Glomerular endothelial cell (primary cell): Measurements from ENCODE around the gene MATN1. TPM values are rescaled to one million over a fixed set of nuclear protein-coding genes. Genes with fewer than 3 reads are reported as not detected.

ENCODE experiments used
- DNase-seq: peaks from one replicate; pipeline ENCODE4 v3.0.0-alpha.2; 2011; ENCODE audit warnings: low read depth, low spot score; ENCODE audit errors: extremely low read depth
- total RNA-seq: library from RNA; depleted of rRNA; stranded (reverse); fragments of >200 nt; gene quantifications from 2 replicates; pipeline ENCODE4 v1.2.3, GENCODE V29; 2015

The MATN1 gene
- total RNA-seq, 1 donor from 2014 or later, result not detected

DNA sequence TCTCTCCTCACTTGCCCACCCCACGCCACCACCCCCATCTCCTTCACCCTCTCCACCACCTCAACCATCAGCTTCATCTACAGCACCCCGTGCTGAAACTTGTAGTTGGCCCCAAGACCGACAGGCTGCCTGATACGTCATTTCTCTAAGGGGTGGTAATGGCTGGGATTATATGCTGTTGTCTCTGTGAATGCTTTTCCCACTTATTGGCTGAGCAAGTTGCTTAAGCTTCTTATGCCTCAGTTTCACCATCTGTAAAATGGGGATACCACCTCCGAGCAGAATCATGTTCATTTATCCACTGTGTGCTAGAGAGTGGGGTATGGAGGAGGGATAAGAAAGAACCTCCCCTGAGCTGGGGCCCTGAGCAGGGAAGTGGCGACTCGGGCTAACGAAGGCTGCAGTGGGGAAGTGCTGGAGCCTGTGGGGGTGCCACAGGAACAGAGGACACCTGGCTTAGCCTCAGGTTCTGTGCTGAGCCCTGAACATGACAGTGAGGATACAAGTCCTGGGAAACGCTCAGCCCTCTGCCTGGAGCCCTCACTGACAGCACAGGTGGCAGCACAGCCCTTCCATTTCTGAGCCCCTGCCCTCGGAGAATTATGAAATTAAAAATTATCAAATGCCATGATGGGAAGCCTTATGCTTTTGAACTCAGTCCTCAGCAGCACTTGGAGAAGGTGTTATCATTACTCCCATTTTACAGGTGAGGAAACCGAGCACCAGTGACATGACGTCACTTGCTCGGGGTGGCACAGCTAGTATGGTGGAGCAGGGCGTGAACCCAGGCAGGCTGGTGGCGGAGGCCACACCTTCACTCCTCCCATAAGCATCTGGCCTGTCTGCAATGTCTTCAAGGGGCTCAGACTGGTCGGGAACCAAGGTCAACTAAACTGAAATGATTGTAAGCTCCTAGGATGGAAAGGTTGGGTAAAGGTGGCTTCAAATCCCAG lies 2.8 kb downstream of the MATN1 start:
- no peak for DNase-seq

DNA sequence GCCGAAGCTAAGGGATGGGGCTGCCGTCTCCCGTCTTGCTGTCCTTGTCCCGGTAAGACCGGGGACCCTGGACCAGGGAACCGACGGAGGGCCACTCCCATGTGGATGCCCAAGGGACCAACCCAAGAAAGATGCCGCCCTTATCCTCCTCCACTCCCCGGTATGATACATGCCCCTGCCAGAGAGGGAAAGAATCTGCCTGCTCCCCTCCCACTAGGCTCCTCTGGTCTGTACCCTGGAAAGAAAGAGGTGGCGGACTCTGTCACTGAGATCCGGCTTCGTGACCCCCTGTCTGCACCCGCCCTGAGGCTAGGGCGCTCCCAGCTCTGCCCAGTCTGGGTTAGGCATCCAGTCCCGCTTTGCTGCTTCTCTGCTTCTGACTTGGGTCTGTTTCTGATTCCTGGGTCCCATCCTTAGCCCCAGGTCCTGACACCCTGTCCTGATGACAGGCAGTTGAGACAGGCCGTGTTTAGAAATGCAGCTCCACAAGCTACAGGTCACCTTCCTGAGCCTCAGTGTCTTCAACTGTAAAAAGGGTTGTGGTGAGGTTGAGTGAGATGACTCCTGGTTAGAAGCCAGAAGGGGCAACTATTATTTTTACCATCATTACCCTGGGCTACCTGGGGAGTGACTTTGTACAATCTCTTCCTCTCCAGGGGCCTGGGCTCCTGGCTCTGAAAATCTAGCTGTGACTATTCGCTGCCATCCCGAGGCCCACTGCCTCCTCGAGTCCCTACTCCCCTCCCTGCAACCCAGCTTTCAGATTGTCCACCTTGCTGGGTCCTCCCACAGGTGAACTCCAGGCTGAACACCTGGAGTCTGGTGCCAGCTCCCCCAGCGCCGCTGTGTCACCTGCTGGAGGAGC lies 3.7 kb downstream of the MATN1 start:
- DNase-seq, result no peak

DNA sequence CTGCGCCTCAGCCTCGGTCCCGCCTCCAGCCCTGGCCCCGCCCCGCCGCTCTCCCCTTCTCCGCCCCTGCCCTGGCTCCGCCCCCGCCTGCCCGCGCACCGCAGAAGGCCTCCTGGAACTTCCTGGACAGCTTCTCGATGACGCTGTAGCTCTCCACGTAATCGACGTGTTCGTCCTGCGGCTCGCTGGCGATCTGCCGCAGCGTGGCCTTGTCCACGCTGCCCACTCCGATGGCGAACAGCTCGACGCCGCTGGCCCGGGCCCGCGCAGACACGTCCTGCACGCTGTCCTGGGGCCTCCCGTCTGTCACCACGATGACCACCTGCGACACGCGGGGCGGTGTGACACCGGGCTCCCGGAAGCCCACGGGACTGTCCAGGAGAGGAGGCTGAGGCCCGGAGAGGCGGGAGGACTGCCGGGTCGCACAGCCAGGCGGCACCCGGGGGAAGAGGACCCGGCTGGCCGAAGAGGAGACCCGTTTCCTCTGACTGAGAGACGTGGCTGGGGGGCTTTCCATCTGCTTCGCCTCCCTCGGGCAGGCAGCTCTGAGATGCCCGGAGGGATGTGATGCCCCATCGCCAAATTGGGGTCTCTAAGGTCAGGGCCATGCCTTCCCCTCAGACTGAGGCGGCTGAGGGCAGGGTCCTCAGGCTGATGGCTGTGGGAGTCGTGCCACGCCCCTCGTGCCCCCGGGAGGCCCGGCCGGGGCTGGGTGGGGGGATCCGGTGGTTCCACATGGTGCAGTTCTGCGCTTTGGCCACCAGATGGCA lies 4.6 kb downstream of the MATN1 start:
- DNase-seq, result peak; percentile 66

DNA sequence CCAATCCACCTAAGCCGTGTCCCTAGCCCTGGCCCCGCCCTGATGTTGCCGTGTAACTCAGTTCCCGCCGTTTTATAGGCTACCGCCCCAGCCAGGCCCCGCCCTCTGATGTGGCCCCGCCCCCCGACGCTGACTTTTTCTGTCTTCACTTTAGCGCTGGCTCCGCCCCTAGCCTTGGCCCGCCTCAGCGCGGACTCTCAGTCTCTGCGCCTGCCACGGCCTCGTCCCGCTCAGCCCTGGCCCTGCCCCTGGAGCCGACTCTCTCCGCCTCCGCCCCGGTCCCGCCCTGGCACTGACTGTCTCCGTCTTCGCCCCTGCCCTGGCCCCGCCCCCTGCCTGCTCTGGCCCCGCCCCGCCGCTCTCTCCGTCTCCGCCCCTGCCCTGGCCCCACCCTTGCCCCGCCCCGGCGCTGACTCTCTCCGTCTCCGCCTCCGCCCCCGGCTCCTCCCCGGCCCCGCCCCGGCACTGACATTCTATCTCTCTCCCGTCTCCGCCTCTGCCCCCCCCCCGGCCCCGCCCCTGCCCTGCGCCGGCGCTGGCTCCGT lies 5.2 kb downstream of the MATN1 start:
- DNase-seq, result peak; percentile 66

DNA sequence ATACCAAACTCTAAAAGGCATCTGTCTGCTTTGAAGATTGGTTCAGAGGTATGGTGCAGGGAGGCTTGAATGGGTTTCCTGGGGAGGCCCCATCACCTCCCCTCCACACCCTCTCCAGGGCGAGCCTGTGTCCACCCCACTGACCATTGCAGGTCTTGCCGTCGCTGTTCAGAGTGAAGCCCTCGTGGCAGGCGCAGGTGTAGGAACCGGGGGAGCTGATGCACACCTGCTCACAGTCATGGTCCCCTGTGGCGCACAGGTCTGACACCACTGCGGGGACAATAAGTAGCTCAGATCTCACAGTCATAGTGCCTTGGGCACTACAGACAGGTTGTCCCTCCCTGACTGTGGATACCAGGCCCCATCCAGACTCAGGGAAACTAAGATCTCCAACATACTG lies 6.7 kb downstream of the MATN1 start:
- DNase-seq, result no peak

DNA sequence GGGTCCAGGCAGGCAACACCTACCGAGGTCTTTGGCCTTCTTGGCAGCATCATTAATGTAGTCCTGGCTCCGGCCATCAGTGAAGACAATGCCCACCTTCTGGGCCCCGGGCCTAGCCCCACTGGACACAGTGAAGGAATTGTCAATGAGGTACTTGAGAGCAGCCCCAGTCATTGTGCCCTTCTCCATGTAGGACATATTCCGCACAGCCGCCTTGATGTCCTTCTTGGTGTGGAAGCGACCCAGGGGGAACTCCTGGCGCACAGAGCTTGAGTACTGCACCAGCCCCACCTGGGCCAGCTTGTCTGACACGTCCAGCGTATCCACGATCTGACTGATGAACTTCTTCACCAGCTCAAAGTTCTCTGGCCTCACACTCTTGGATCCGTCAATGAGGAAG lies 7.5 kb downstream of the MATN1 start:
- DNase-seq, result no peak

DNA sequence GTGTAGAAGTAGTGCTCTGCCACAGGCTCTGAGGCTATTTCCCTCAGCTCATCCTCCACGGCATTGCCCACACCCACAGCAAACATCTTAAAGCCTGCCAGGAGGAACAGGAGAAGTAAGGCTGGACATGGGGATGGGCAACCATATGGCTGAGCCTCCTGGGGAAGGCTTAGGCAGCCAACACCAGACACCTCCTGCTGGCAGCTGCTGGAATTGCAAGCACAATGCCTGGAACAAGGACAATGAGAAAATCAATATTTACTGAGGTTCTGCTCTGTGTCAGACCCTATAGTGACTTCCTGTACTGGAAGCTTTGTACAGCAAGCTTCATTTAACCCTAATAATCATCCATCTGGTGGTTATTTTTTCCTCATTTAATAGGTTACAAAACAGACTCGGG lies 8.2 kb downstream of the MATN1 start:
- no peak for DNase-seq

DNA sequence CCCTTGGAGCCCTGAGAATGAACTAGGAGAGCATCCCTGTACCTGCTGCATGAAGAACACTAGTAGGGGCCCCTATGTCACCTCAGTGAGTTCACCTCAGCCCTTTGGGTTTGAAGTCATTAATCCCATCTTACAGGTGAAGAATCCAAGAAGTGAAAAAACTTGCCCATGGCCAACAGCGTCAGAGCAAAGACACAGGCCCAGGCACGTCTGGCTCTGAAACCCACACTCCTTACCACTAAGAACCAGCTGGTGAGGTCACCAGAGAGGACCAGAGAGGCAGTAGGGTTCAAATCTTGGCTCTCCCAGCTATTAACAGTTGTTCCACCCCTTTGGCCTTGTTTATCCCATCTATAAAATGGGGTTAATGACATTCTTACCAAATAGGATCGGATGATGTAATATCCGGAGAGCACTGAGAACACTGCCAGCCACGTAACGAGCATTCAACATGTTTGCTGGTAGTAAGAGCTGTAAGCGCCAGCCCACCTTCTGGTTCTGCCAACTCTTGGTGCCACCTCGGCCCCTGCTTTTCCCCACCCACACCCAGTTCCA lies 8.8 kb downstream of the MATN1 start:
- no peak for DNase-seq

DNA sequence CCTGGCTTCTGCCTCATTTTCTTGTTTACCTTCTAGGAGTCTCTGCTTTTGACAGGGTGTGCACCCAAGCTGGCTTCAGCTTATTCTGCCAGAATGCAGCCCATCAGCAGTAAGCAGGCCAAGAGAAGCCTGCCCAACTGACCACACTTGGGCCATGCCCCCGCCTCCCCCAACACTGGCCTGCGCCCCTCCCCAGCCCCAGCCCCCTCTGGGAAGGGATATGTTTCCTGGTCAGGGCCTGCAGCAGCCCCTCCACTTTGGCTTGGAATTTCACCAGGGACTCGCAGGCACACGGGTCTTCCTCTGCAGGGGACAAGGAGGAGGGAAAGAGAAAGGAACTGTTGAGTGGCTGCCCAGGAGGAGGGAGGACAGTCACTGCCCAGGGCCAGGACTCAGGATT lies 9.4 kb downstream of the MATN1 start:
- DNase-seq, result no peak

DNA sequence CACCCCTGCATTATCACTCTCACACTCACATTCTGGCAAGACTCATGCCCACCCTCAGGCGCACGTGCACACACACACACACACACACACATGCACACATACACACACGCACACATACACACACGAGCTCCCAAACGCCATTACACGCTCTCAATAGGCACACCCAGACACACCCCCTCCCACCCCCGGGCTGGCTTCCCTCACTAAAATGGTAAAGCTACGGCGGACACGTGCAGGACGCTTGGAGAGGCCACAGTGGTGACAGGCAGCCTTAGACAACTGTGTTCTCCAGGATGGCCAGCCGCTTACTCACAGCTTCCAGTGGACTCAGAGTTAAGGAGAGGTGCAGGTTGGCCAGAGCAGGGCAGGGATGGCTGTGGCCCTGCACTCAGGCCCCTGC lies 10.1 kb downstream of the MATN1 start:
- no peak for DNase-seq

DNA sequence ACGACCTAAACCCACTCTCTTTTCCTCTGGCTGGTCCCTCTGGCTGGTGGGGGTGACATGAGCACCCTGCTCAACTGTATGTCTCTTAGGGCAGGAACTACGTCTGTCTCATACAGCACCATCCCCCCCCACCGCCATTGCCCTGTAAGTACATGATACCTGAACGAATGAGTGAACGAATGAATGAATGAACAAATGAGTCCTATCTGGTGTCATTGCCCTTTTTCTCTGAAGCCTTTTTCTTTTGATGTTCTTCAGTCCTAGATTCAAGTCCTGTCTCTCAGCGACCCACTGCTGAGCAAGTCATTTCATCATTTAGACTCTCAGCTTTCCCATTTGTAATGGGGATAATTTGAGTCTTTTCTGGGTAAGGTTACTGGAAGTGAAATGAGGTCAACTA lies 10.8 kb downstream of the MATN1 start:
- no peak for DNase-seq

DNA sequence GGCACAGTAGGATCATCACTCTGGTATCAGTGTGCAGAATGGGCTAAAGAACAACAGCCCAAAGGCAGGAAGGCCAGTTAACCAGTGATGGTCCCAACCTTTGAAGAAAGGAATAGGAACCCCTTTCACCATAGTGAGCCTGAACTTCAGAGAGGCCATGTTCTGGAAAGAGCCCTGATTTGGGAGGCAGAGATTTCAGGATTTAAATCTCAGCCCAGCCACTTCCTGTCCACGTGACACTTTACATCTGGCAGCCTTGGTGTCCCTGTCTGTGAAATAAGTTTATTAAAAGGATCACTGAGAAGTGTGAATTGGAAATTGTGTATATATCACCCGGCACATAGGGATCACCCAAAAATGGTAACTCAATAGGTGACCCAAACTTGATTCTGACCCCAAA lies 13.0 kb downstream of the MATN1 start:
- no peak for DNase-seq

DNA sequence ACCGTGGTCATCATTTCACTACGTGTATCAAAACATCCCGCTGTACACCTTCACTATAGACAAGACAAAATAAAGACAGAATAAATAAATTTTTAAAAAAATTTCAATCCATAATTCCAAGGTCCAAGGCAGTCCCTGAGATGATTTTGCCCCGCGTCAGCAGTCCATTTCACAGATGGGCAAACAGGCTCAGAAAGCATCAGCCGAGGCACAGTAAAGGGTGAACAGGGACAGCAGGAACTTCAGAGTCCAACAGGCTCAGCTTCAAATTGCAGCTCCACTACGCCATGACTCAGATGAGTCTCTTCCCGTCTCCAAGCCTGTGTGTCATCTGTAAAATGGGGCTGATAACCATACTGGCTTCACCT lies 15.0 kb downstream of the MATN1 start:
- DNase-seq, result no peak

DNA sequence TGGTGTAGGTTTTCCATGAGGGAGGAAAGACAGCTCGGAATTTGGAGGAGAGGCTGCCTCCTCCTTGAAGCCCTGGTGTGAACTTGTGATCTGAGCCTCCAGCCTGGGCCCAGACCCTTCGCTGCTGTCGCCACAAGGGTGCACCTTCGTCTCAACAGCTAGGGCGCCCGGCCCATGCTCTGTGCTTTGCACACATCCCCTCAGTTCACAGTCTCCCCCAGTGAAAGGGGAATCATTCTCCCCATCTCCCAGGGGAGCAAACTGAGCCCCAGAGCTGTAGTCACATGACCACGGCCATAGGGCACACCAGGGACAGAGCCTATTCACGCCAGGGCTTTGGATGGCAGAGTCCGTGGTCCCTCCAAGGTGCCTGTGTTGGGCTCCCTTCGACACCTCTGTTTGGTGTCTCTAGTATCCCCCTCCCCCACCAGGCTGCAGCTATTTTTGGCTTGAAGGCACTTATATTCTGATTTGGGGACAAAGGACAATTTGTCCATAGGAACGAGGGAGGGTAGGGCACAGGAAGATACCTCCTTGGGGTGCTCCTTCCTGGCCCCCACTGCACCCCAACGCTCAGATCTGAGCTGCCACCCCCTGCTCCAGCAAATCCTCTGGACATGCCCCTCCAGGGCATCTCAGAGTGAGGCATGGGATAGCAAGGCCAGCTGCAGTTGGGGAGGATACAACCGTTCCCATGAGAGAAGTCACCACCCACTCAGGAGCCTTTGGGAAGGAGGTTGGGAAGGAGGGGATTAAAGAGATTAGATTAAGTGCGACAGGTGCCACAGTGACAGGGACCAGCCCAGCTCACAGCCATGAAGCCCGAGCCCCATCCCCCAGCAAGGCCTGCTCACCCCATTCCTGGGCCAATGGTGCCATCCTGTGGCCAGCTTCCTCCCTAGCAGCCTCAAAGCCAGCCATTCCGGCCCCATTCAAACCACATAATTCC lies 15.7 kb downstream of the MATN1 start:
- DNase-seq, result no peak

DNA sequence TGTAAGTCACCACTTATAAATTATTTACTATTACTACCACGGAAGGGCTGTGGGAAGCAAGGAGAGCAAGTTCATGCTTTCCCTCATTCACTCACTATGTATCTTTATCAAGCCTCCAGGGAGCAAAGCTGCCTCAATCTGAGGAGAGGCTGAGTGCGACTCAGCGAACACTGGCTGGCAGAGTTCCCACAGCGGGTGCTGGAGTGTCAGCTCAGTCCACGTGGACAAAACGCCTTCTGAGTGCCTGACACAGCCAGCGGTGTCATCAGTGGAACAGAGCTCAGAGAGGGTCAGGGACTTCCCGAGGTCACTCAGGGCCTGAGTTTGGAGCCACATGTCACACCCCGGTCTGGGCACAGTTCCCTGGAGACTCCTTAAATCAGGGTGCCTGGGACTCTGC lies 16.9 kb downstream of the MATN1 start:
- no peak for DNase-seq

DNA sequence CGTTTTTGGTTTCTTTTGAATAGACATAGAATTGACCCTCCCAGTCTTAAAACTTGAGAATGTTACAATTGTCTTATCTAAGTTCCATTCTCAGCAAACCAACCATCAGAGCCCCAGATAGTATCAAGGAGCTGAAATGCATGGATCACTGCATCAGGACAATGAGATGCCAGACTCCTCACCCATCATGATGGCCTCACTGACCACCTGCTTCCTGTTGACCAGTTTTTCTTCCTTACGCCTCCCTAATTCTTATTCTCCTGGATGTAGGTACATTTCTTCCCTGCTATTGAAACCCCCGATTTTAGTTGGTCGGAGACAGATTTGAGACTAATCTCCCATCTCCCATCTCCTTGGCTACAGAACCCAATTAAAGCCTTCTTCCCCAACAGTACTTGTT lies 17.7 kb downstream of the MATN1 start:
- no peak for DNase-seq

DNA sequence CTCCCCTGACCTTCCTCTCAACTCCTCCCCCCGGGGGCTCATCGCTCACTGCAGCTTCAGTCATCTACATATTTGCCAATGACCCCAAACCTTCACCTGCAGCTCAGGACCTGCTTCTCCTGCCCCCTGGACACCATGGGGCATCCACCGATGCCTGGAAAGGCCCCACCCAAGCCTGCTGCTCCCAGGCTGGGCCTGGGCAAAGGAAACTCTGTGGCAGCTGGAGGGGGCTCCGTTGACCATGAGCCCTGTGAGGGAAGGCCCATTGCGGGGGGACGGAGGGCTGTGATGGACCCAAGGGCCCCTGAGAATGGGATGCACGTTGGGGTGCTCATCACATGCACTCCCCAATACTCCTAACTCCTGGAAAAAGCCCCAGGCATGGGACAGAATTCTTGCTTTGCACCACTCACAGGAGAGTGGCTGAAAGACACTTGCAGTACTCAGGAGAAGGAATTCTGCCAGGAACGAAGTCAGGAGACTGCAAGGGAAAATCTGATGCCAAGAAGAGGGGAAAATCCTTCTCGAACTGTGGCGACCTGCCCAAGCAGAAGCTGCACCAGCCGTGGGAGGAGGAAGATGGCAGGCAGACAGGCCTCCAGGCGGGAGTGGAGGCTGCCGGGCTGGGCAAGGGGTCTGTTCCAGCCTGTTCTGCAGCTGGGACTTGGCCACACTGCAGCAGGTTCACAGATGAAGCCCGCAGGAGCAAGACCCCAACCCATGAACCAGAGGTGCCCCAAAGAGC lies 18.4 kb downstream of the MATN1 start:
- no peak for DNase-seq

DNA sequence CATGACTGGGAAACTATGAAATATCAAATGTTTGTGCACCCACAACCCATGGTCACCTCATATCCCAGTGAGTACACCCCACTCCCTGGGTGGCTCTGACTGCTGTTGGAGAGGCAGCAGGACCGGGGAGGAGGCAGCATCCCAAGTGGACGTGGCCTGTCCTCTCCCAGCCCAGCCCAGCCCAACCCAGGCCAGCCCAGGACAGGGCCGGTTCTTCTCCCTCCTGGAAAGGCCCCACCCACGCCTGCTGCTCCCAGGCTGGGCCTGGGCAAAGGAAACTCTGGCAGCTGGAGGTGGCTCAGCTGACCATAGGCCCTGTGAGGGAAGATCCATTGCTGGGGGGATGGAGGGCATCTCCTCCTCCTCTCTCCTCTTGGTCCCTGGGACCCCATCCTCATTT lies 19.1 kb downstream of the MATN1 start:
- no peak for DNase-seq

DNA sequence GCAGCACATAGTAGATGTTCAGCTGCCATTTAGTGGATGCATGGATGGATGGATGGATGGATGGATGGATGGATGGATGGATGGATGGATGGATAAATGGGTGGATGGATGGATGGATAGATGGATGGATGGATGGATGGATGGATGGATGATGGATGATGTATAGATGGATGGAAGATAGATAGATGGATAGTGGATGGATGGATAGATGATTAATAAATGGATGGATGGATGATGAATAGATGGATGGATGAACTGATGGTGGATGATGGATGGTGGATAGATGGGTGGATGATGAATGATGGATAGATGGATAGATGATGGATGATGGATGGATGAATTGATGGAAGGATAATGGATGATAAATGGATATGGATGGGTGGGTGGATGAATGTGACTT lies 20.6 kb downstream of the MATN1 start:
- DNase-seq, result no peak
